ENCODE results near the gene KCNIP1.

The KCNIP1 gene

GRCh38 chr5:170511551-170512258 is 7.9 kb downstream of the KCNIP1 start:
- Mint-ChIP-seq H3K9me3 (no peaks in the 10 kb centered on the region), H3K4me1 (no peaks in the 10 kb centered on the region), H3K27me3 (peaks cover 10% of the 10 kb centered on the region), H3K36me3 (no peaks in the 10 kb centered on the region), H3K27ac (no peak overlapping the region), H3K4me3 (no peak overlapping the region)
- no peak for ATAC-seq

GRCh38 chr5:170513856-170514525 is 10.2 kb downstream of the KCNIP1 start:
- Mint-ChIP-seq H3K36me3 (no peaks in the 10 kb centered on the region), H3K27me3 (no peaks in the 10 kb centered on the region), H3K4me3 (no peak overlapping the region), H3K27ac (no peak overlapping the region), H3K4me1 (no peaks in the 10 kb centered on the region), H3K9me3 (no peaks in the 10 kb centered on the region)
- no peak for ATAC-seq

GRCh38 chr5:170517411-170517810 is 13.6 kb downstream of the KCNIP1 start:
- Mint-ChIP-seq H3K4me1 (no peaks in the 10 kb centered on the region), H3K4me3 (no peak overlapping the region), H3K27ac (no peak overlapping the region), H3K27me3 (no peaks in the 10 kb centered on the region), H3K36me3 (no peaks in the 10 kb centered on the region), H3K9me3 (no peaks in the 10 kb centered on the region)
- ATAC-seq = no peak

- Mint-ChIP-seq H3K4me3 (no peak overlapping the region), H3K4me1 (no peaks in the 10 kb centered on the region), H3K36me3 (no peaks in the 10 kb centered on the region), H3K9me3 (no peaks in the 10 kb centered on the region), H3K27ac (no peak overlapping the region), H3K27me3 (no peaks in the 10 kb centered on the region)
- no peak for ATAC-seq
Observed at GRCh38 chr5:170518277-170518676, 14.5 kb downstream of the KCNIP1 start.

GRCh38 chr5:170519549-170519948 is 15.7 kb downstream of the KCNIP1 start:
- Mint-ChIP-seq H3K9me3 (no peaks in the 10 kb centered on the region), H3K27ac (no peak overlapping the region), H3K27me3 (peaks cover 7% of the 10 kb centered on the region), H3K36me3 (no peaks in the 10 kb centered on the region), H3K4me3 (no peak overlapping the region), H3K4me1 (no peaks in the 10 kb centered on the region)
- no peak for ATAC-seq

GRCh38 chr5:170520372-170520771 is 16.6 kb downstream of the KCNIP1 start:
- peaks cover 7% of the 10 kb centered on the region for H3K27me3 Mint-ChIP-seq
- no peak overlapping the region for H3K4me3 Mint-ChIP-seq
- no peak for ATAC-seq
- H3K27ac Mint-ChIP-seq = no peak overlapping the region
- no peaks in the 10 kb centered on the region for H3K36me3 Mint-ChIP-seq
- H3K9me3 Mint-ChIP-seq = no peaks in the 10 kb centered on the region
- H3K4me1 Mint-ChIP-seq = no peaks in the 10 kb centered on the region

GRCh38 chr5:170522211-170523141 is 18.7 kb downstream of the KCNIP1 start:
- Mint-ChIP-seq H3K4me3 (no peak overlapping the region), H3K36me3 (no peaks in the 10 kb centered on the region), H3K9me3 (no peaks in the 10 kb centered on the region), H3K27ac (no peak overlapping the region), H3K4me1 (no peaks in the 10 kb centered on the region), H3K27me3 (peaks cover 7% of the 10 kb centered on the region)
- ATAC-seq = no peak

- Mint-ChIP-seq H3K4me3 (no peak overlapping the region), H3K27ac (no peak overlapping the region), H3K9me3 (no peaks in the 10 kb centered on the region), H3K27me3 (peaks cover 7% of the 10 kb centered on the region), H3K4me1 (no peaks in the 10 kb centered on the region), H3K36me3 (no peaks in the 10 kb centered on the region)
- ATAC-seq = no peak
Observed at GRCh38 chr5:170523142-170523551, 19.3 kb downstream of the KCNIP1 start.

GRCh38 chr5:170523830-170524229 is 20.0 kb downstream of the KCNIP1 start:
- H3K4me3 Mint-ChIP-seq = no peak overlapping the region
- no peaks in the 10 kb centered on the region for H3K36me3 Mint-ChIP-seq
- H3K4me1 Mint-ChIP-seq = no peaks in the 10 kb centered on the region
- no peak overlapping the region for H3K27ac Mint-ChIP-seq
- peaks cover 7% of the 10 kb centered on the region for H3K27me3 Mint-ChIP-seq
- no peaks in the 10 kb centered on the region for H3K9me3 Mint-ChIP-seq
- no peak for ATAC-seq

- no peaks in the 10 kb centered on the region for H3K4me1 Mint-ChIP-seq
- no peak for ATAC-seq
- no peaks in the 10 kb centered on the region for H3K36me3 Mint-ChIP-seq
- no peaks in the 10 kb centered on the region for H3K9me3 Mint-ChIP-seq
- no peak overlapping the region for H3K27ac Mint-ChIP-seq
- H3K27me3 Mint-ChIP-seq = peaks cover 7% of the 10 kb centered on the region
- H3K4me3 Mint-ChIP-seq = no peak overlapping the region
Observed at GRCh38 chr5:170524576-170524975, 20.8 kb downstream of the KCNIP1 start.

GRCh38 chr5:170525470-170526211 is 21.8 kb downstream of the KCNIP1 start:
- Mint-ChIP-seq H3K27ac (no peak overlapping the region), H3K4me3 (no peak overlapping the region), H3K4me1 (no peaks in the 10 kb centered on the region), H3K36me3 (no peaks in the 10 kb centered on the region), H3K27me3 (peaks cover 7% of the 10 kb centered on the region), H3K9me3 (no peaks in the 10 kb centered on the region)
- no peak for ATAC-seq

- H3K9me3 Mint-ChIP-seq = no peaks in the 10 kb centered on the region
- H3K36me3 Mint-ChIP-seq = no peaks in the 10 kb centered on the region
- H3K27ac Mint-ChIP-seq = no peak overlapping the region
- H3K4me1 Mint-ChIP-seq = no peaks in the 10 kb centered on the region
- ATAC-seq = no peak
- H3K27me3 Mint-ChIP-seq = peaks cover 23% of the 10 kb centered on the region
- H3K4me3 Mint-ChIP-seq = no peak overlapping the region
Observed at GRCh38 chr5:170527991-170528390, 24.2 kb downstream of the KCNIP1 start.

- no peak for ATAC-seq
- Mint-ChIP-seq H3K4me1 (no peaks in the 10 kb centered on the region), H3K36me3 (no peaks in the 10 kb centered on the region), H3K9me3 (no peaks in the 10 kb centered on the region), H3K4me3 (no peak overlapping the region), H3K27me3 (peaks cover 24% of the 10 kb centered on the region), H3K27ac (no peak overlapping the region)
Observed at GRCh38 chr5:170528976-170529375, 25.2 kb downstream of the KCNIP1 start.

- no peak for ATAC-seq
- no peaks in the 10 kb centered on the region for H3K4me1 Mint-ChIP-seq
Observed at GRCh38 chr5:170532935-170533334, 29.1 kb downstream of the KCNIP1 start.

GRCh38 chr5:170533383-170533782 is 29.6 kb downstream of the KCNIP1 start:
- peaks cover 42% of the 10 kb centered on the region for H3K27me3 Mint-ChIP-seq
- ATAC-seq = no peak
- no peaks in the 10 kb centered on the region for H3K9me3 Mint-ChIP-seq
- no peaks in the 10 kb centered on the region for H3K4me1 Mint-ChIP-seq
- no peaks in the 10 kb centered on the region for H3K36me3 Mint-ChIP-seq
- no peak overlapping the region for H3K27ac Mint-ChIP-seq
- no peak overlapping the region for H3K4me3 Mint-ChIP-seq

More at GRCh38 chr5:170532935-170533334, 29.1 kb downstream of the KCNIP1 start:
- Mint-ChIP-seq H3K36me3 (no peaks in the 10 kb centered on the region), H3K27me3 (peaks cover 40% of the 10 kb centered on the region), H3K9me3 (no peaks in the 10 kb centered on the region), H3K4me3 (no peak overlapping the region), H3K27ac (no peak overlapping the region)

All from stimulated activated memory B cell treated with anti-CD40 and anti-IgM and Interleukin-4, amounts not matched to agents 10 μg/mL and 1 μg/mL and 100 μg/mL, for 72 hours (primary cell).